Measurements from ENCODE around the gene IFT80. TPM values are rescaled to one million over a fixed set of nuclear protein-coding genes. Genes with fewer than 3 reads are reported as not detected.

Gene IFT80
- total RNA-seq, 1 donor from 2014 or later = 24.0 TPM

GRCh38 chr3:160232014-160232413, 167.0 kb downstream of the IFT80 start:
- TF ChIP-seq CTCF (IDR thresholded peaks at IDR 0.05; ENCODE audit: insufficient read depth, low read length, poor library complexity, severe bottlenecking) = no peak
- no peak for DNase-seq (ENCODE audit: low read depth)
- Histone ChIP-seq H3K4me3 (ENCODE audit: low read depth, low read length) (no peak overlapping the region), H3K27me3 (ENCODE audit: control insufficient read depth, insufficient read depth, low read length) (peaks cover under 1% of the 10 kb centered on the region), H3K36me3 (ENCODE audit: control insufficient read depth, insufficient read depth, low read length) (no peaks in the 10 kb centered on the region)

DNA sequence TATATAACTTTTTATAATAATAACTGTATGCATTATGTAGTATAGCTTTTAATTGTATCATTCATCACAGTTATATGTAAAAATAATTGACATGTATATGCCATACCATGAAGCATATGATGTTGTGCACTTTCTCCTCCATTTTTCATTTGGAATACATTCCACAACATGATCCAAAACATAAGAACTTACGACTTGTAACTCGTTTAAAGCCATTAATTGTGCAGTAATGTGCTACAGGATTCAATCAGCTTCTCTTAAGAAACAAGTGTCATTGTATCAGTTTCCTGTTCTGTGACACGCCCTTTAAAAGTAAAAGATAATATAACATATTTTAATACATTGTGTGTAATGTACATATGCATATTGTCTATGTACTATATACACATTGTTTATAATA, 171.6 kb downstream of the IFT80 start:
- Histone ChIP-seq H3K4me3 (ENCODE audit: low read depth, low read length) (no peak overlapping the region), H3K36me3 (ENCODE audit: control insufficient read depth, insufficient read depth, low read length) (no peaks in the 10 kb centered on the region), H3K27me3 (ENCODE audit: control insufficient read depth, insufficient read depth, low read length) (peaks cover 31% of the 10 kb centered on the region)
- no peak for TF ChIP-seq CTCF (IDR thresholded peaks at IDR 0.05; ENCODE audit: insufficient read depth, low read length, poor library complexity, severe bottlenecking)
- DNase-seq (ENCODE audit: low read depth) = no peak

DNA sequence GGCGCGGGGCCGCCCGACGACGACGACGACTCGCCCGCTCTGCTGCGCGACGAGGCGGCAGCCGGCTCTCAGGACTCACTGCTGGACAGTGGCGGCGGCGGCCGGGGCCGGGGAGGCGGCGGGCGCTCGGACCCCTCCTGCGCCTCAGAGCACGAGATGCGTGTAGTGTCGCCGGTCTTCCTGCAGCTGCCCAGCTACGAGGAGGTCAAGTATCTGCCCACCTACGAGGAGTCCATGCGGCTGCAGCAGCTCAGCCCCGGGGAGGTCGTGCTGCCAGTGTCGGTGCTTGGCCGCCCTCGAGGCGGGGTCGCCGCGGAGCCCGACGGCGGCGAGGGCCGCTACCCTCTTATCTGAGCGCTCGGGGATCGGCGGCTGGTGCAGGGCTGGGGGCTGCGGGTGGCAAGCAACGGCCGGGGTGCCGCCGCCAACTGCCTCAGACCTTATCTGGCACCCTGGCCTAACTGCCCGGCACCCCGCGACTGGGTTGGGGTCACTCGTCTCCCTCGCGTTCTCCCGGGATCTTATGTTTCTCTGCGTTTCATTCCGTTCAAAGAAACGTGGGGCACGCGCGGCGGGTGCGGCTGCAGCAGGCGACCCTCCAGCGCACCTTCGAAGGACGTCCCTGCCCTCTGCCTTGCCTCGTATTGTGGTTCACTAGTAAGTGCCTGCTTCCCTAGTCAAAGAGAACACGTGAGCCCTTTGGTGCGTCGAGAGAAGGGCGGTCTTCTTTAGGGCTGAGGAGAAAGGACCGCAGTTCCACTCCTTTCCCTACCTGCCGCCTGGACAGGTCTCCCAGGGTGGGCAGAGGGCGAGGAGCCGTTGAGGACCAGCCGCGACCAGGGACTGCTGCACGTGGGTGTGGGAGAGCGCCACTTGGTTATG, 172.8 kb downstream of the IFT80 start:
- peaks cover 31% of the 10 kb centered on the region for H3K27me3 ChIP-seq (ENCODE audit: control insufficient read depth, insufficient read depth, low read length)
- TF ChIP-seq CTCF (IDR thresholded peaks at IDR 0.05; ENCODE audit: insufficient read depth, low read length, poor library complexity, severe bottlenecking) = no peak
- H3K4me3 ChIP-seq (ENCODE audit: low read depth, low read length) = peak overlapping the region; percentile 48
- H3K36me3 ChIP-seq (ENCODE audit: control insufficient read depth, insufficient read depth, low read length) = no peaks in the 10 kb centered on the region
- no peak for DNase-seq (ENCODE audit: low read depth)

GRCh38 chr3:160225176-160226025, 173.6 kb downstream of the IFT80 start, which contains the start of gene C3orf80:
Gene C3orf80 (plus strand): TSS chr3:160225422. CDS start chr3:160225636, 214 bp downstream.
- H3K4me3 ChIP-seq (ENCODE audit: low read depth, low read length) = peak within 1 kb of the TSS; percentile 48
- peaks cover 31% of the 10 kb centered on the region for H3K27me3 ChIP-seq (ENCODE audit: control insufficient read depth, insufficient read depth, low read length)
- no peak for TF ChIP-seq CTCF (IDR thresholded peaks at IDR 0.05; ENCODE audit: insufficient read depth, low read length, poor library complexity, severe bottlenecking)
- H3K36me3 ChIP-seq (ENCODE audit: control insufficient read depth, insufficient read depth, low read length) = no peaks in the 10 kb centered on the region
- no peak for DNase-seq (ENCODE audit: low read depth)

DNA sequence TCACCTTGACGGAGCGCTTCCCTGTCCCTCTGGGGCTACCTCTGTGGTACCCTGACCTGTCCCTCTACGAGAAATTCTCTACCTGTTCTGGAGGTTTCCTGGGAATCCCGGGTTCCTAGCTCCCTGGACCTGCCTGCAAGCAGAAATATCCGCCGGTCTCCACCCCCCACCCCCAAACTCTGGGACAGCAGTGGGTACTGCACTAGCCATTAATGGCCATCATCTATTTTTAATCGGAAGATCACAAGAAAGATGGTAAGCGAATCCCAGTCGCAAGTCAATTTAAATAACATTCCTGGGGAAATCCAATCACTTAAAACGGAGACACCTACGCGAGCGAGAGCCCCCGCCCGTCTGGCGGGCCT, 174.2 kb downstream of the IFT80 start:
- no peak for DNase-seq (ENCODE audit: low read depth)
- TF ChIP-seq CTCF (IDR thresholded peaks at IDR 0.05; ENCODE audit: insufficient read depth, low read length, poor library complexity, severe bottlenecking) = no peak
- peak overlapping the region; percentile 48 for H3K4me3 ChIP-seq (ENCODE audit: low read depth, low read length)
- peaks cover 31% of the 10 kb centered on the region for H3K27me3 ChIP-seq (ENCODE audit: control insufficient read depth, insufficient read depth, low read length)
- no peaks in the 10 kb centered on the region for H3K36me3 ChIP-seq (ENCODE audit: control insufficient read depth, insufficient read depth, low read length)
